NCI-H2107 (cell line): Measurements from ENCODE around the gene SCYL1.

Experiments used
- DNase-seq: peaks from one replicate; lab custom pipeline; 2025; lab: John Stamatoyannopoulos, UW

SCYL1 gene

DNA sequence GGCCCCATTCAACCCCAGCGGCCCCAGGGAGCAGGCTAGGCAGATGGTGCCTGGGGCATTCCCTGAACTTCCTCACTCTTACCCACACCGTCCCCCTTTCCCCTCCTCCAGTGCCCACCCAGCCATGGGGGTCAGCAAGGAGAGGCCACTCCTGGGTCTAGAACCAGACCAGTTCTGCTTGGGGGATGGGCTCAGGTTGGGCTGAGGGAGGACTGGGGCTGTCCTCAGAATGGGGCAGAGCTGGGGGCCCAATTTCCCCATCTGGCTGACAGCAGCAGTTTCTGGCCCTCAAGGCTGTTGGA, 12.4 kb downstream of the SCYL1 start:
- DNase-seq, result no peak

GRCh38 chr11:65537620-65538231, 12.8 kb downstream of the SCYL1 start:
- DNase-seq, result no peak

DNA sequence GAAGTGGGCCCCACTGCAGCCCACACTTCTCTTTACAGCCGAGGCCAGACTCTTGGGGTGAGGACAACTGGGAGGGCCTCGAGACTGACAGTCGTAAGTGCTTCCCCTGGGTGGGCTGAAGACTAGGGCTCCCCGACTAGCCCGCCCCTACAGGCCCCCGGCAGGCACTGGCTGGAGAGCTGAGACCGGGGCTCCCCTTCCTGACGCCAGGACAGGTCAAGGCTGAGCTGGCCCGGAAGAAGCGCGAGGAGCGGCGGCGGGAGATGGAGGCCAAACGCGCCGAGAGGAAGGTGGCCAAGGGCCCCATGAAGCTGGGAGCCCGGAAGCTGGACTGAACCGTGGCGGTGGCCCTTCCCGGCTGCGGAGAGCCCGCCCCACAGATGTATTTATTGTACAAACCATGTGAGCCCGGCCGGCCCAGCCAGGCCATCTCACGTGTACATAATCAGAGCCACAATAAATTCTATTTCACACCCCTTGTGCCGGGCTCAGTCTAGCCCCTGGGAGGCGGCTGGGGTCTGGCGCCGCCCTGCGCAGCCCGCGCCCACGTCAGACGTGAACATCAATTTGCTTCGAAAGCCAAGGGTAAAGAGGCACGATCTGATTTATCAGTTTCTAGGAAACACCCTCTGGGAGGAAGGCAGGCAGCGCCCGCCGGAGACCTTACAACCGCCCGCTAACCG, 13.5 kb downstream of the SCYL1 start:
- no peak for DNase-seq

- no peak for DNase-seq
These were observed 14.2 kb downstream of the SCYL1 start for GRCh38 chr11:65538915-65539743.

DNA sequence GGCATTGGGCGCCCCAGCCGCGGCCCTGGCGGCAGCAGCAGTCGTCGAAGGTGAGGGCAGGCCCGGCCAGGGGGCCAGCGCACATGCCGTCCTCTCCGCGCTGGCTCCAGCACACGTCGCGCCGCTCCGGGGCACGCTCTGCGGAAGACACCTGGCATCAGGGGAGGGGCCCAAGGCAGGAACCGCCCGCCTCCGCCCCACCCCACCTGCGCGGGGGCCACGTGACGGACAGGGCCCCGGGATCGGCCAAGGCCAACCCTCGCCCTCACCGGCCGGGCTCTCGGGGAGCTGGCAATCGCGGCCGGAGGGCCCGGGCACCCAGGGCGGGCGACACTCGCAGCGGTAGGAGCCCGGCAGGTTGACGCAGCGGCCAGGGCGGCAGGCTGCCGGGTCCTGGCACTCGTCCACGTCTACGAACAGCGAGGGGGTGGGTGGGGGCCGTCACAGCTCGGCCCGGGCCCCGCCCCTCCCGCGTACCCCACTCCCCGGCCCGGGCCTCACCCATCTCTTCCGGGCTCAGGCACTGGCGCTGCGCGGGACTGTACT, 14.9 kb downstream of the SCYL1 start:
- no peak for DNase-seq

GRCh38 chr11:65540290-65541092, 15.6 kb downstream of the SCYL1 start:
- DNase-seq, result no peak

- DNase-seq, result no peak
These were observed 16.5 kb downstream of the SCYL1 start for GRCh38 chr11:65541093-65541982.

DNA sequence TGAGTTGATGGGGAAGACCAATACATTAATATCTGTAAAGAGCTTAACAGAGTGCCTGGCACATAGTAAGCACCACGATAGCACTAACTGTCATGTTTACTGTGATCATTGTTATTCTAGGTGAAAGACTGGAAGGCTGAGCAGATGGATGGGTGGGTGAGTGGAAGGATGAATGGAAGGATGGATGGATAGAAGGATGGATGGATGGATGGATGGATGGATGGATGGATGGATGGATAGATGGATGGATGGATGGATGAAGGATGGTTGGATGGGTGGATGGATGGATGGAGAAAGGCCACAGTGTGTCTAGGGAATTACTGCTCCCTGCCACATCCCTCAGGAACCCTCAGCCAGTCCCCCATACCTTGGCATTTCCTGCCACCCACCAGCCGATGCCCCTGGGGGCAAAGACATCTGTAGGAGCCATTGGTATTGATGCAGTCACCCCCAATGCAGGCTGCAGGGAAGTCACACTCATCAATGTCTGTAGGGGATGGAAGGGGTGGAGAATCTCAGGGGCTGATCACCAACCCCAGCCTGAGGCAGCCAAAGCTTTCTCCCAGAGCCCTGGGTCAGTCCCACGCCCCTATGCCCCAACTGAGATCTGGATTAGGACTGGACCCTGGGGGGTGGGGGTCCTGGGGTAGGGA, 18.0 kb downstream of the SCYL1 start:
- DNase-seq, result no peak

DNA sequence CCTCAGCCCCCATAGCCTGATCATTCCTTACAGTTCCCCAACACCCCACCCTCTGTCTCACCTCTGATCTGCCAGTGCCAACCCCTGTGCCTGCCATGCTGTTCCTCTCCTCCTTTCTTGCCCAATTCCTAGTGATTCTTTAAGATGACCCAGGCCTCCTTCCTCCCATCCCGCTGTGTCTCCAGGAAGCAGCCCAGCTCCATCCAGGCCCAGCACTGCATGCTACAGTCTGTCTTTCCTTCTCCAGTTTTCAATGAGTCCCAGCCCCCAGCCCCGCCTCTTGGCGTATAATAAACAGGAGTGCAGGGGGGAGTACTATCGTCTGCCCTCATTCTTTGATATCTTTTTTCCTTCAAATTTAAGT, 21.0 kb downstream of the SCYL1 start:
- no peak for DNase-seq

GRCh38 chr11:65546217-65546958, 21.5 kb downstream of the SCYL1 start:
- DNase-seq, result peak; percentile 76

DNA sequence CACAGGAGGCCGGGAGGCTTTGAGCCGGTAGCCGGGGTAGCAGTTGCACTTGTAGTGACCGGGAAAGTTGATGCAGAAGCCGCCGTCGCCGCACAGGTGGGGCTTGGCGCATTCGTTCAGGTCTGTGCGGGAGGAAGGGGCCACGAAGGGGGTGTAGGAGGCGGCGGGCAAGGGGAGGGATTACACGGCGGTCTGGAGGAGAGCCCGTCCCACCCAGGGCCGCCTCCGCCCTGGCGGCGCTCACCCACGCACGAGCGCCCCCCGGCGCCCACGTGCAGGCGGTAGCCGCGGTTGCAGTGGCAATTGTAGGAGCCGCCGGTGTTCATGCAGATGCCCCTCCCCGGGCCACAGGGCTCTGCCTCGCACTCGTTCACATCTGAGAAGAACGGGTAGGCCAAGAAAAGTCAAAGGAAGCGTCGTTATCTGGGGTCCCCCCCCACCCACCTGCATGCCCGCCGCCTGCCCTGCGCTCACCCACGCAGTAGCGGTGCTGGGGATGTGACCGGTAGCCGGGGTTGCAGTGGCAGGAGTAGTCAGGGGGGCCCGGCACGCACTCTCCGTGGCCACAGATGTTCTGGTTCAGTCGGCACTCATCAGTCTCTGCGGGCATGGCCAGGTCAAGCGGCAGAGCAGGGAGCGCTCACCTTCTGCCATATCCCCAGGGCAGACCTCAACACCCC, 22.7 kb downstream of the SCYL1 start:
- DNase-seq, result no peak

GRCh38 chr11:65548395-65548794, 23.5 kb downstream of the SCYL1 start:
- no peak for DNase-seq

- DNase-seq, result no peak
These were observed 24.2 kb downstream of the SCYL1 start for GRCh38 chr11:65549096-65549495.

DNA sequence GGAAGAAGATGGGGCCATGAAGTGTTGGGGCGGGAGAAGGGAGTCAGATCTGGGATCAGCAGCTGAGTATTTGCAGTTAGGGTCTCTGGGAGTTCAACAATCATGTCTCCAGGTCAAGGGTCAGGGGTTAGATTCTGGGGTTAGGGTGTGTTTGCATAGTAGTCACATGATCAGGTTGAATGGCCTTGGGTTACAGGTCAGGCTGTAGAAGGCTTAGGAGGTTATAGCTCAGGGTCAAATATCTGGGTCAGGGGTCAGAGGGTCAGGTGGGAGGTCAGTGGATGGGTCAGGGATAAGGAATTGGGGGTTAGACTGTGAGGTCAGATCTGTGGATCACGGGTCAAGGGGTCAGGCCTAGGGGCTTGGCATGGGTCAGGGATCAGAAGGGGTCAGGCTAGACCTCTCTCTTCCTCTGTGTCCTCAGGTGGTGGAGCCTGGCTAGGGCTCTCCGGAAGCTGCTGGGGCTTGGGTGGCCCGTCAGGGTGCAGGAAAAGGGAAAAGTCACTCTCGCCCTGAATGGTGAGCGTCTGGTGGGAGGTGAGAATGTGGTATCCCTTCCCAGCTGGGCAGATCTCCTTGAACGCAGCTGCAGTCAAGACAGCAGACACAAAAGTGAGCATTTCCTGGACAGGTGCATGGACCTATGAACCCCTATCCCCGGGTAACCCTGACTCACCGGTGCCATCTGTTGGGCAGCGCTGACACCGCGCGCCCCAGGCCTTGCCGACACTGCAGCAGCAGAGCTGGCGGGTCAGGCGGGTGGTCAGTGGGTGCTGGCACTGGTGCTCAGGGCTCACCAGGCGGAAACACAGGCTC, 26.9 kb downstream of the SCYL1 start:
- no peak for DNase-seq

DNA sequence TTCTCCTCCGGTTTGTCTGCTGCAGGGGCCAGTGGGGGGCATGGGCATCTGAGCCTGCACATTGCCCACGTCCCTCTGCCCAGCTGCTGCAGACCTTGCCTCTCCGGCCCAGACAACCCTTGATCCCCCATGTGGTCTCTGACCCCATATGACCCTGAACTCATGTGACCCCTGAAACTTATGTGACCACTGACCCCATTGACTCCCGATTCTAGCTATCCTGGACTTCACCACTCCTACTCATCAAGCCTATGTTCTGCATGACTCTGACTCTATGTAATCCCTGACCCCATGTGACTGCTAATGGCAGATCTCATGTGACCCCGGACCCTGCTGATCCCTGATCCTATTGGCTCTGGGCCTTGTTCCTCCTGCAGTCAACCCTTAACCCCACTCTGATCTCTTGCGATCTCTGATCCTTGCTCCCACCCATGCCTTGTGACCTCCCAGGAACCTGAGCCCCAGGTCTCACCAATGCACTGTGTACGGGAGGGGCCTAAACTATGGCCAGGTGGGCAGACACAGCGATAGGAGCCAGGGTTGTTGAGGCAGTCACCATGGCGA, 27.6 kb downstream of the SCYL1 start:
- no peak for DNase-seq

- DNase-seq, result no peak
These were observed 28.6 kb downstream of the SCYL1 start for GRCh38 chr11:65553301-65554001.

GRCh38 chr11:65554057-65554818, 29.4 kb downstream of the SCYL1 start:
- no peak for DNase-seq
